NOMO-1 (cell line): Measurements from ENCODE around the gene SCYL3.
"Not testable (repeated sequence)": the region's sequence is repeated elsewhere in the genome, so short reads cannot be mapped to it uniquely, and the experiment has no call there.

Experiments used
- DNase-seq, 2 experiments: peaks; one replicate each; lab custom pipeline; 2025; ENCODE audit not compliant: unreplicated experiment in 2 of 2; lab: John Stamatoyannopoulos, UW

SCYL3 gene

GRCh38 chr1:169893645-169894423, at the start of gene SCYL3:
Gene SCYL3, minus strand, starts transcription at chr1:169893896. Its CDS starts 5,056 bp downstream, at chr1:169888840.
- DNase-seq, result peak; percentile 93 to 96

GRCh38 chr1:169941982-169942830, 48.5 kb upstream of the SCYL3 start:
- DNase-seq, result no peak

- DNase-seq, result no peak
Observed at GRCh38 chr1:169933984-169934725, 40.5 kb upstream of the SCYL3 start.

- no peak for DNase-seq
Observed at GRCh38 chr1:169931795-169932231, 38.1 kb upstream of the SCYL3 start.

- no peak for DNase-seq
Observed at GRCh38 chr1:169929210-169929526, 35.5 kb upstream of the SCYL3 start.

- DNase-seq, result peak in 1 of 2 experiments; percentile 51
Observed at GRCh38 chr1:169928438-169929209, 34.9 kb upstream of the SCYL3 start.

GRCh38 chr1:169925505-169926482, 32.1 kb upstream of the SCYL3 start:
- no peak for DNase-seq

GRCh38 chr1:169924829-169925228, 31.1 kb upstream of the SCYL3 start:
- DNase-seq, result no peak

GRCh38 chr1:169924063-169924462, 30.4 kb upstream of the SCYL3 start:
- no peak for DNase-seq

- DNase-seq, result no peak
Observed at GRCh38 chr1:169921080-169921479, 27.4 kb upstream of the SCYL3 start.

- DNase-seq, result no peak
Observed at GRCh38 chr1:169918927-169919326, 25.2 kb upstream of the SCYL3 start.

GRCh38 chr1:169918220-169918619, 24.5 kb upstream of the SCYL3 start:
- not testable (repeated sequence) for DNase-seq

GRCh38 chr1:169915150-169915549, 21.5 kb upstream of the SCYL3 start:
- no peak for DNase-seq

GRCh38 chr1:169914531-169914930, 20.8 kb upstream of the SCYL3 start:
- peak in 1 of 2 experiments; percentile 3 for DNase-seq

- no peak for DNase-seq
Observed at GRCh38 chr1:169909499-169909898, 15.8 kb upstream of the SCYL3 start.

- DNase-seq, result no peak
Observed at GRCh38 chr1:169906938-169907337, 13.2 kb upstream of the SCYL3 start.

GRCh38 chr1:169904834-169905233, 11.1 kb upstream of the SCYL3 start:
- DNase-seq, result no peak

GRCh38 chr1:169902751-169903150, 9.1 kb upstream of the SCYL3 start:
- no peak for DNase-seq

GRCh38 chr1:169901115-169901514, 7.4 kb upstream of the SCYL3 start:
- DNase-seq, result no peak
